Epithelial cell of proximal tubule (primary cell): Measurements from ENCODE around the gene CDH4. TPM values are rescaled to one million over a fixed set of nuclear protein-coding genes. Genes with fewer than 3 reads are reported as not detected.

Experiments used
- DNase-seq: peaks from one replicate; pipeline ENCODE4 v3.0.0-alpha.2; 2011; ENCODE audit warnings: low read depth
- H3K4me3 ChIP-seq: 2 replicates; pipeline ENCODE4 v1.5.1; 2011; ENCODE audit warnings: low read depth, mild to moderate bottlenecking, low read length
- total RNA-seq: library from RNA; depleted of rRNA; stranded (reverse); fragments of >200 nt; gene quantifications from 2 replicates; pipeline ENCODE4 v1.2.3, GENCODE V29; 2015
- TF ChIP-seq, protein P1 (sequence below): conservative IDR thresholded peaks from 2 replicates; pipeline ENCODE4 v1.5.1; 2012; ENCODE audit warnings: low read depth, mild to moderate bottlenecking, low read length

Gene CDH4
- total RNA-seq, 1 donor from 2014 or later: 17.1 TPM

DNA sequence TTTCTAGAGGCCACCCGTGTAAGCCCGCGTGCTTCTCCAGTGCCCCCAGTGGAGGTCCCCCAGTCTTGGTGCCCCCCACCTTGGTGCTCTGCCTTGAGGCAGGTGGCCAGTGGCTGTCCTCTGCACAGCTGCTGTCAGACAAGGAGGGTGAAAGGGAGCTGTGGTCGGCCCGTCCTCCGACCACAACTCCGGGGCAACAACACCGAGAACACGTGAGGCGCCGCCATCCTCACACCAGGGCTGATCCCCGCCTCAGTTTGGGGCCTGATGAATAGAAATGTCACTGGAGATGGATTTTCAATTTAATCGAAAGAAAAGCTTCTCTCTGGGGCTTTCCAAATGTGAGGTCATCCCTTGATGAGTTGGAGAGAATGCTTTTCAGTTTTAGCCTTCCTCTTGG is 304.6 kb downstream of the CDH4 start:
- no peak for DNase-seq

DNA sequence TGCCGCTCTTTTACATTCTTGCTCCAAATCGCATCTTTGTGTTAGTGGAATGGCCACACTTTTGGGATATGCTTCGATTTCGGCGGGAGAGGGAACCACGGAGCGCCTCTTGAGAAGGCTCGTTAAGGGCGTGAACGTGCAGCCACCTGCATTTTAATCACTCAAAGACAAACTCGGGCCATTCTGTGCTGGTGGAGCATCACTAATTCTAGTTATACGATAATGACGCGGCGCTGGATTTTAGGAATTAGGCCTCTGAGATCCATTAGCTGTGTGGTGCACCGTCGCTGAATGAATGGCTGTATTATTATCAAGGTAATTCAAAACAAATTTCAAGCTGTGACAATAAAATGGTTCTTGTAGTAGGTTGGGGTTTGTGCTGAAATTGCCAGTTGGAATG is 305.6 kb downstream of the CDH4 start:
- DNase-seq: no peak
- H3K4me3 ChIP-seq: no peak overlapping the region
- TF ChIP-seq, protein P1, sequence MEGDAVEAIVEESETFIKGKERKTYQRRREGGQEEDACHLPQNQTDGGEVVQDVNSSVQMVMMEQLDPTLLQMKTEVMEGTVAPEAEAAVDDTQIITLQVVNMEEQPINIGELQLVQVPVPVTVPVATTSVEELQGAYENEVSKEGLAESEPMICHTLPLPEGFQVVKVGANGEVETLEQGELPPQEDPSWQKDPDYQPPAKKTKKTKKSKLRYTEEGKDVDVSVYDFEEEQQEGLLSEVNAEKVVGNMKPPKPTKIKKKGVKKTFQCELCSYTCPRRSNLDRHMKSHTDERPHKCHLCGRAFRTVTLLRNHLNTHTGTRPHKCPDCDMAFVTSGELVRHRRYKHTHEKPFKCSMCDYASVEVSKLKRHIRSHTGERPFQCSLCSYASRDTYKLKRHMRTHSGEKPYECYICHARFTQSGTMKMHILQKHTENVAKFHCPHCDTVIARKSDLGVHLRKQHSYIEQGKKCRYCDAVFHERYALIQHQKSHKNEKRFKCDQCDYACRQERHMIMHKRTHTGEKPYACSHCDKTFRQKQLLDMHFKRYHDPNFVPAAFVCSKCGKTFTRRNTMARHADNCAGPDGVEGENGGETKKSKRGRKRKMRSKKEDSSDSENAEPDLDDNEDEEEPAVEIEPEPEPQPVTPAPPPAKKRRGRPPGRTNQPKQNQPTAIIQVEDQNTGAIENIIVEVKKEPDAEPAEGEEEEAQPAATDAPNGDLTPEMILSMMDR: no peak

More for the DNA sequence above, 304.6 kb downstream of the CDH4 start:
- no peak overlapping the region for H3K4me3 ChIP-seq
- TF ChIP-seq, protein P1: no peak

DNA sequence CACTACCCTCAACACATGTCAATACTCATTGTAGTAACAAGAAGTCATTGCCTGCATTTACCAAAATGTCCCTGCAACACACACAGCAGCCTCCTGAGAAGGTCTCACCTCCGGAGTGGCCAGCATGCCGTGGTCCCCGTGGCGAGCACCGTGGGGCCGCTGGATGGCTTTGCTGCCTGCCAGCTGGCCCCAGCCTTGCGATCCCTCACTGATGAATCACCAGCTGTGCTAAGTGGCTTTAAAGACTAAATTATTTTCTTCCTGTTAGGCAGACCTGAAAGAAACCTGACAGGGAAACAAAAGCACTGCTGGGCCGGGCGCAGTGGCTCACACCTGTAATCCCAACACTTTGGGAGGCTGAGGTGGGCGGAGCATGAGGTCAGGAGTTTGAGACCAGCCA is 306.7 kb downstream of the CDH4 start:
- no peak for DNase-seq
- TF ChIP-seq, protein P1: no peak

DNA sequence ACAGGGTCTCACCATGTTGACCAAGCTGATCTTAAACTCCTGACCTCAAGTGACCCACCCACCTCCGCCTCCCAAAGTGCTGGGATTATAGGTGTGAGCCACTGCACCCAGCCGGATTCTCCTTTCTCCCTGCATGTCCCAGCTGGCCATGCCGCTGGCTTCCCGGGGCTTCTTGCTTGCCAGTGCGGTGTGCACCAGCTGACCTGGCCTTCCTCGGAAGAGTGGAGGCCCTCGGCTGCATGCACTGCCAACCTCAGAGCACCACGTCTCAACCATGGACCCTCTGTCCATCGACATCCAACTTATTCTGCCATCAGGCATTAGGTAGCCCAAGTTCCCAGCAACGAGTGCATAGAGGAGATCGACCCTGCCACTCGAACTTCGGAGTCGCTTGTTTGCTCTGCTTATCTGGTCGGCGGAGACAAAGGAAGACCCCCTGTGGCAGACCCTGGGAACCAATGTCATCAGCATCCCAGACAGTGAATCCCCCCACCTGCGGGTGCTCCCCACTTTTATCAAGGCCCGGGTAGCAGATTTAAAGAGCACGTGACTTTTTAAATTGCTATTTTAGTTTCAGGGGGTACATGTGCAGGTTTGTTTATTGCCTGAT is 307.8 kb downstream of the CDH4 start:
- DNase-seq: no peak
- no peak overlapping the region for H3K4me3 ChIP-seq
- TF ChIP-seq, protein P1: no peak

More for the DNA sequence above, 306.7 kb downstream of the CDH4 start:
- no peak overlapping the region for H3K4me3 ChIP-seq

DNA sequence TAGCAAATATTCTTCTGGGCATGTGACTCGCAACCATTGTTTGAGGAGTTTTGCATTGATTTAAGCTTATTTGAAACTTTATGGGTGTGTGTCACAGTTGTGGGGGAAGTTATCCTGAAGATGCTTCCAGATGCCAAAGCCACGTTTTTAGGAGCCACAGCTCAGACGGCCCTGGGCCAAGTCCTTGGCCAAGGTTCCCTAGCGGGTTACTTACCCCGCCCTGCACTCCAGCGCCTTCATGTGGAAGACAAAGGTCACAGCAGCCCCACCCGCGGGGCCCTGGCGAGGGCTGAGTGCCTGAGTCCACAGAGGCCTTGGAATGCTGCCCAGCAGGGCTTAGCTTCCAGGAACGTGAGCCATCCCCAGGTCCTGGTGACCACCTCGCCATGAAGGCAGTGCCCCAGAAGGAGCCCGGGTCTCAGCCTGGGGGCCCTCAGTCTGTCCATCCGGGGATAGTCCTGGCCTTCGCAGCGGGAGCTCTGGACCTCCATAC is 308.3 kb downstream of the CDH4 start:
- TF ChIP-seq, protein P1: peak; percentile 41
- H3K4me3 ChIP-seq: no peak overlapping the region
- no peak for DNase-seq

DNA sequence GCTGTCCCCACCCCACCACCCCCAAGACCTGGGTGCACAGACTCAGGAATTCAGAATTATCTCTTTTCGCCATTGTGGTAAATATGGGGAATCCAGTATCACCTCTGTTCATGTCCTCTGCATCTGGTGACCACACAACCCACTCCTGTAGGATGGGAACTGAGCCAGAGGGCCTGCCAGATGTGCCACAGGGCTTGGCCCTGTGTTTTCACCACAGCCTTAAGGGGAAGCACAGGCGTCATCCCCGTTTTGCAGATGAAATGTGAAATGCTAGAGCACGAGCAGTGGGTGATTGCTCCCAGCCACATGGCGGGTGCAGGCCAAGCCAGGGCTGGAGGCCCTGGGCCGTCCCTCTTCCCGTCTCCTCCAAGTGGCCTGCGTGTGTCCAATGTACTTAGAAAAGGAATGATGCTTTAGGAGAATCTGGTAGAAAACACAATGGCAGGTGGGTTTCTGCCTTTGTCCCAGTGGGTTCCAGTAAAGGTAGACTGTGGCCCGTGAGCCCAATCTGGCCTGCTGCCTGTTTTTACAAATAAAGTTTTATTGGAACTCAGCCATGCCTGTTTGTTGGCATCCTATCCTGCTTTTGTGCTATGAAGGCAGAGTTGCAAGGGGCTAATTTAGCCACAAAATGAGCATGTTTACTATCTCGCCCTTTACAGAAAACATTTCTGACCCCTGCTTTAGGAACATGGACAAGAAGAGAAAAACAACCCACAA is 309.2 kb downstream of the CDH4 start:
- TF ChIP-seq, protein P1: no peak

More for the DNA sequence above, 309.2 kb downstream of the CDH4 start:
- no peak for DNase-seq
- no peak overlapping the region for H3K4me3 ChIP-seq
